HG02852 (cell line): ENCODE data around the gene TSR3.

Experiments used
- ATAC-seq: cut with Tn5 transposase; IDR thresholded peaks from one replicate; pipeline ENCODE4 v1.9.1; 2021; ENCODE audit warnings: mild to moderate bottlenecking, moderate library complexity; ENCODE audit not compliant: unreplicated experiment

Gene TSR3

DNA sequence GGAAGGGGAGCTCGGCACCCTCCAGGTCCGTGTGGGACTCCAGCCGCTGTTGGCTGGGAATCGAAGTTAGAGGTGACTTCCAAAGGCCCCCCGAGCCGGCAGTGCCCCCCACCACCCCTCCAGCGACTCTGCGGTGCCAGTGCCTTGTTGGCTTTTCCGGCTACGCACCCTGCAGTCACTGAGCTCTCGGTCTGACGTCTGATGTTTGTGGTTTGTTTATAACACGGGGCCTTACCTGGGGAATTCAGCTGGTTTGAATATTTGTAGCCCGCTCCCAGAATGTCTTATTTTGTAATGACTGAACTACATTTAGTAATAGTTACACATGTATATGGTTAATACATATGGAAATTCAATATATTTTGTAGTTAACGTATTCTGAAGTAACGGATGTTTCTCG lies 25.3 kb downstream of the TSR3 start:
- no peak for ATAC-seq

DNA sequence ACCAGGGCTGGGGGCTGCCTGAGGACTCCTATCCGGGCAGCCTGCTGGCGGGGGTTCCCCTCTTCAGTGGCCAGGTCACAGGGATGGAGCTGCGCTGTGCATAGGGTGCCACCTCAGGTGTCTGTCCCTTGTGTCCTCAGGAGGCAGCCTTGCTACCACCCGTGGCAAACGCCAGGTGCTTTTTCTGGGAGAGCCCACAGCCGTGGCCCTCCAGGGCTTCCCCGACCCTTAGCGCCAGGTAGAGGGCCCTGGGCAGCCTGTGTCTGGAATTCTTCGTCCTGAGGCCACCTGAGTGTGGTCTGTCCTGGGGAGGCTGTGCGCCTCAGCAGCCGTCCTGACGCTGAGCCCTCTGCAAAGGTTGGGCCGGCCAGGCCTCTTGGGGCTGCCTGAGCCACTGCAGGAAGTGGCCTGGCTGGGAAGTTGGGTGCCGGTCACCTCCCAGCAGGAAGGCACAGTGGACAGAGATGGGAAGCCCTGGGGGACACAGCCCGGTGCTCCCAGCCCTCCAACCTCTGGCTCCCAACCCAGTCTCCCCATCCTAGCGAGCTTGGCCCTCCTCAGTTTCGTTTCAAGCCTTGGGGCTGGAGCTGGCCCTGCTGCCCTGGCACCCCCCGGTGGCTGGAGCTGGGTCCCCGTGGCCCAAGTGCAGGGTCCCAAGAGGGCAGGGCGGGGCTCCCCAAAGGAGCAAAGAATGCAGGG lies 25.9 kb downstream of the TSR3 start:
- no peak for ATAC-seq

DNA sequence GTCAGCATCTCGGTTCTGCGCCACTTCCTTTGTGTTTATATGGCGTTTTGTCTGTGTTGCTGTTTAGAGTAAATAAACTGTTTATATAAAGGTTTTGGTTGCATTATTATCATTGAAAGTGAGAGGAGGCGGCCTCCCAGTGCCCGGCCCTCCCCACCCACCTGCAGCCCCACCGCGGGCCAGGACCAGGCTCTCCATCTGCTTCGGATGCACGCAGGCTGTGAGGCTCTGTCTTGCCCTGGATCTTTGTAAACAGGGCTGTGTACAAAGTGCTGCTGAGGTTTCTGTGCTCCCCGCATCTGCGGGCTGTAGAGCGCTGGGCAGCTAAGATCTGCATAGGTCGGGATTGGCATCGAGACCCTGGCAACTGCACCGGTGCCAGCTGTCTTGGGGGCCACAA lies 26.4 kb downstream of the TSR3 start:
- ATAC-seq = no peak

DNA sequence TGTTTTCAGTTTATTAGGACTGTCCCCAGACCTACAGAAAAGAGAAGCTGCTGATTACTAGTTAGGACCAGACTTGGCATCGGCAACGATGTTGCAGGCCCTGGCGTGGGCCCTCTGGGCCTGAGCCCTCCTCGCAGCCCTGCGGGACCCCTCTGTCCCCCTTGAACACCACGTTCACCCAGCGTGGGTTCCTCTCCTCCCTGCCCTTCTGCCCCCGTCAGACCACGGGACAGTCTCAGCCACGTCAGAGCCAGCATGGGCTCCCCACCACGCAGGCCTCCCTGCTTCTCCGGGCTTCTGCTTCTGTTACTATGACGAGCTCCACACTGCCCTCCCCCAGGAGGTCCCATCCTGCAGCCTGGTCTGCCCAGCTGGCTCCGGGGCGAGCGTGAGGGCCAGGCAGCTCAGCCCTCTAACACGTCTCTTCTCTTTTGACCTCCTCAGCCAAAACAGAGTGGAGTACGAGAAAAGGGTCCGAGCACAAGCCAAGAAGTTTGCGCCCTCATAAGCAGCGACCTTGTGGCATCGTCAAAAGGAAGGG lies 27.3 kb downstream of the TSR3 start:
- ATAC-seq = no peak

DNA sequence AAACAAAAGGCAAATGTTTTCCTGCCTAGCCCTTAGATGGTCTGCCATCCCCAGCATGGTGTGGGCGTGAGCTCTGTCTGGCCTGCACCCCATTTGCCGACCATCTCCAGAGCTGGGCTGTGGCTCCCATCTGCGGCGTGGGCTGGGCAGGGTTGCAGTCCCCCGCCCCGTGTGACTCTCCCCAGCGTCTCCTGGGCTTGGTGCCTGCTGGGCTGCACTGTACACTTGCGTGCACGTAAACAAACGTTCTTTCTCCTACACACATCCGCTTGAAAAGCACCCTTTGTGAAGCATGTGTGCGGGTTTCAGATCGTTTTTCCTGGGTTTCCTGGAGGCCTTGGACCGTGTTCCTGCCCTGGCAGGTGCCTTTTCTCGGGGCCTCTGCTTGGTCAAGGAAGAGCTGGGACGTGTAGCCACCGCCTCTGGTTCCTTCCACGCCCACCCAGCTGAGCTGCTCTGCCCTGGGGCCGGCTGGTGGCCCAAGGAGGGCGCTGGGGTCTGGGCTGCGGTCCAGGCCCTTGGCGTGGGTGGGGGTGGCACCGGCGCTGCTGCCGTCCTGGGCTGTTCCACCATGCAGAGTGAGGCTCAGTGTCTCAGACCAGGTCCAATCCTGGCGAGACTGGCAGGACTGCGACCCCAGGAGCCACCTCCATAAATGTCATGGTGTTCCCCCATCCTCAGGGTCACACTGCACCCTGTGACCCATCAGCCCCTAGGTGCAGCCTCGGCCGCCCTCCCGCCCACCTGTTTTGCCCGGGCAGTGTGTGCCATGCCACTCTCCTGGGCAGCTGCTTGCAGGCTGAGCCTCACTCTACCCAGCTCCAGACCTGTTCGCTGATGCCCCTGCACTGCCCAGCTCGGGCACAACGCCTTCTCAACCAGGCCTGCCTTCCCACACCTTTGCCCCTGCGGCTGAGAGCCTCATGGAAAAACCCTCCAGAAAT lies 28.1 kb downstream of the TSR3 start:
- ATAC-seq = no peak

DNA sequence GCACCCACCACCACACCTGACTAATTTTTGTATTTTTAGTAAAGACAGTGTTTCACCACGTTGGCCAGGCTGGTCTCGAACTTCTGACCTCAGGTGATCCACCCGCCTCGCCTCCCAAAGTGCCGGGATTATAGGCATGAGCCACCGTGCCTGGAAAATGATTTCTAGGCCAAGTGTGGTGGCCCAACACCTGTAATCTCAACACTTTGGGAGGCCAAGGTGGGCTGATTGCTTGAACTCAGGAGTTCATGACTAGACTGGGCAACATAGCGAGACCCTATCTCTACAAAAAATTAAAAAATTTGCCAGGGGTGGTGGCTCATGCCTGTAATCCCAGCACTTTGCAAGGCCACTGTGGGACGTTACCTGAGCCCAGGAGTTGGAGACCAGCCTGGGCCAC lies 29.3 kb downstream of the TSR3 start:
- ATAC-seq = no peak

DNA sequence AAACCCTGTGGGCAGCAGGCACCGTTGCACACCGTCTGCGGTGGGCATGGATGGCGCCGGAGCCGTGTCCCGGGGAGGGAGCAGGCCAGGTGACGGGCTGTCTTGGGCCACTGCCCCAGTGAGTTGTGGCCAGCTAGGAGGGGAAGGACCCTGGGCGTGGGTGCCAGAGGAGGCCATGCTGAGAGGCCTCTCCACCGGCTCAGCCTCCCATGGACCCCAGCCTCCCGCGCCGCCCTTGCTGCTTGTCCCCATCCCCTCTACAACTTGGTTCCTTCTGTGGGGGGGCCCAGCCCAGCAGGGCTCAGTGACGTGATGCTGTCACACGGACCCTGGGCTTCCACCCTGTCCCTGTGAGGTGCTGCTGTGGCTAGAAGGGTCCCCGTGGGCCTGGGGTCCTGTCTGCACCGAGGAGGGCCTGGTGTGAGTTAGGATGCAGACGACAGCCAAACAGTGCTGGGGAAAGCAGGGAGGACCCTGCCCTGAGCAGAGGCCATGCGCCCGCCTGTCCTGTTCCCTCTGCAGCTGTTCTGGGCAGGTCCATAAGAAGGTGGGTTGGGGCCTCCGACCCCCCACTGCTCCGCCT lies 30.9 kb downstream of the TSR3 start:
- no peak for ATAC-seq

DNA sequence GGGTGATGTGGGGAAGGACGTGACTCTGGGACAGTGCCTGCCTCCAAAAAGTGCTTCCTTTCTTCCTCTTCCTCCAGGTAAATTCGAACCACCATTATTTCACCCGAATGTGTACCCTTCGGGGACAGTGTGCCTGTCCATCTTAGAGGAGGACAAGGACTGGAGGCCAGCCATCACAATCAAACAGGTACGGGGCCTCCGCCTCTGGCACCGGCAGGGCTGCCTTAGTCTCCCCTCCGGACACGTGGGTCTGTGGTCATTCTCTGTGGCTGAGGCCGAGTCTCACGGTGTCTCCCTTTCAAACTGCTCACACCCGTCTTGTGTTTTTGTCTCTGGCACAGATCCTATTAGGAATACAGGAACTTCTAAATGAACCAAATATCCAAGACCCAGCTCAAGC lies 31.6 kb downstream of the TSR3 start:
- no peak for ATAC-seq

DNA sequence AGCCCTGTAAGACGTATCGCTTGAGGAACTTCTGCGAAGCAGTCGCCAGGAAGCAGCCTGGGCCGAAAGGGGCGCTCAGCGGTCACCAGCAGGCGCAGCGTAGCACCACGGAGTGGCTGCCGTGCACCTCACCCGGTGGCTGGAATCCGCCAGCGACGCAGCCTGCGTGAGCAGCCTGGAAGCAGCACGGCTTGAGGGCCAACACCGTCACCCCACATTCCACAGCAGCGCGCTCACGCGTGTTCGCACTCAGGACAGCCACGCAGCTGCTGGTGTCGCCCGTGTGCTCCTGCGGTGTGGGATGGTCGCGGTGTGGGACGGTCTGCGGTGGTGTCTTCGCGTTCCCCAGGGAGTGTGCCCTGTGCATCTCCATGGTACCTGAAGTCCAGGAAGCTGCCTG lies 32.6 kb downstream of the TSR3 start:
- no peak for ATAC-seq

DNA sequence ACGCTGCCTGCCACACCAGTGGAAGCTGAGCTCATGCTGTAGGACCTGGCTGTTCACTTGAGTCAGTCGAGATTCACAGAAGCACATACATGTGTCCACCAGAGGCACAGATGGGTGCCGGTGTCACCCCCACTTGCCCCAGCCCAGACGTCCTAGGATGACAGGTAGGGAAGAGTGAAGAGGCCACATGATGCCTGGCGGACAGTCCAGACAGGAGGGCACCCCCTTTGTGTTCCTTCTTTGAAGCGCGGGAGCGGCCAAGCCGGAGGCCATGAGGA lies 33.5 kb downstream of the TSR3 start:
- ATAC-seq = no peak

DNA sequence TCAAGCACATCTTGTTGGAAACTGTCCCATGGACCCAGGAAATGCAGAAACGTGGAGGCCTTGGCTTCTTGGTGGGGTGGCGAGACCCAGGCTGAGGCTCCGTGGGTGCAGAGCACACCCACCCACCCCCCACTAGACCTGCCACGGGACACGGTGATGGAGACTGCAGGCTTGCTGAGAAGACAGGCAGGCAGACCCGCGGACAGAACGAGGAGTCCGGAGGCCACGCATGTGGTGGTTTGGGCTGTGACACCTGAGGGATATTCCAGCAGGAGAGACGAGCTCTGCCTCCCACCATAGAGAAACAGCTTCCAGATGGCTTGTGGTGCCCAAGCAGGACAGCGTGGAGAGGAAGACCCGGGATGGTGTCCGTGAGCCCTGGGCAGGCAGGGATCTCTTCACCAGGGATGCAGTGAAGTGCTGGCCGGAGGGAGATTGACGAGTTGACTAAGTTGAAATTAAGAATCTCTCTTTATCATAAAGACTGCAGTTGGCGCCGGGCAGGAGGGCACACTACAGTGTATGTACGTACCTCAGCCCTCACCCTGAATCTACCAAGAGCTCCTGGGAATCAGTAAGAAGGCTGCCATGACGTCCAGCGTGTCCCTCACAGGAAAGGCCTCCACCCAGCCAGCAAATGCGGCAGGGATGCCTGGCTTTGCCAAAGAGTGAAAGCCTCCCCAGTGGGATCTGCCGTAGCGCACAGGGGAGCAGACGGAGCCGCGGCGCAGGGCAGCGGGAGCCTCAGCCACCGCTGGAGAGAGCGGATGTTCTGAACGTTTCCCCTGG lies 34.0 kb downstream of the TSR3 start:
- no peak for ATAC-seq

DNA sequence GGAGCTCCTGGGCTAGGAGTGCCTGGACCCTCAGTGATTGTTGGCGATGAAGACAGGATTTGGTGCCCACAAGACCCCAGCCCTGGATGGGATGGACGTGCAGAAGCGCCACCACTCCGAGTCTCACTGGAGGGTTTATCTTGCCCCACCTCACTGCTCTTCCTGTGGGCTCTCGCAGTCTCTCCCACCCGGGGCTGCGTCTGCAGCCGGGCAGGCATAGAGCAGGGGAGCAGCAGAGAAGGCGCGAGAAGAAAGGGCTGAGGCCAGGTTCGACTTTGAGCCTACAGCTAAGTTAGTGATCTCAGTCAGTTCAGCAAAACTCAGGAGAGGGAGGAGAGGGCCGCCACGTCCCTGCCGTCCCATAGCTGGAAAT lies 35.7 kb downstream of the TSR3 start:
- ATAC-seq = no peak

DNA sequence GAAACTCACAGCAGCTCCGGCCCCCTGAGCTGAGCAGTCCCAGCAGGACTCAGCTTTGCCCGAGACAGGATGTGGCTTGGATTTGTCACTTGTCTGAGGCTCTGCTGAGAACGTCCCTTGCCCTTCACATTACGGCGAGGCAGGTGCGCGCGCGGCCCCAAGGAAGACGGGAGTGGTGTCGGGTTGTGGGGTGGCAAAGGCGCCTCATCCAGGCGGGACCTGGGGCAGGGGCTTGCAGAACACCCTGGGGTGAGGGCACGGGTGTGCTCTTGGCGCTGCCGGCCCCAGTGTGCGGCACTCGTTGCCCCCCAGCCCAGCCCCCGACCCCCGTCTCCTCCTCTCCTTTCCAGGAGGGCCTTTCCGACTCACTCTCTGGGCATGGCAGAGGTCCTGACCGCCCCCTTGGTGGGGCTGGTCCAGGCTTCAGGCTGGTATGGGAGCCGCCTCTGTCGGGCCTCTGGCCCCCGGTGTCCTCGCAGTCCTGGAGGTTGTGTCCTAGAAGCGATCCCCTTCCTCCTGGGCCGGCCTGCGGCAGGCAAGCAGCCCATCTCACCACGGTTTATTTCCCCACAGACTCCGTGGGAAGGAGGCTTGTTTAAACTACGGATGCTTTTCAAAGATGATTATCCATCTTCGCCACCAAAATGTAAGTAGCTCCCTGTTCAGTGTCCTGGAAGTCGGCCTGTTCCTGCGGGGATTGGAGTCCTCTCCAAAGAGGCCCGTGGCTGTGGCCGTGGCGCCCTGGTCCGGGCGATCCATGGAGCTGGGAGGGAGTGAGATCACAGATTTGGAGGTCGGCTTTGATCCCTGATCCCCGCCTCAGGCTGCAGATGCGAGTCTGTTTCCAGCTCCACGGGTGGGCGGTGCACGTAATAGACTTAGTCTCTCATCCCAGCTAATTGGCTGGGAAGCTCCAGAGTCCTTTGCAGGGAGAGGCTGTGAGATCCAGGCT lies 36.3 kb downstream of the TSR3 start:
- ATAC-seq = no peak

DNA sequence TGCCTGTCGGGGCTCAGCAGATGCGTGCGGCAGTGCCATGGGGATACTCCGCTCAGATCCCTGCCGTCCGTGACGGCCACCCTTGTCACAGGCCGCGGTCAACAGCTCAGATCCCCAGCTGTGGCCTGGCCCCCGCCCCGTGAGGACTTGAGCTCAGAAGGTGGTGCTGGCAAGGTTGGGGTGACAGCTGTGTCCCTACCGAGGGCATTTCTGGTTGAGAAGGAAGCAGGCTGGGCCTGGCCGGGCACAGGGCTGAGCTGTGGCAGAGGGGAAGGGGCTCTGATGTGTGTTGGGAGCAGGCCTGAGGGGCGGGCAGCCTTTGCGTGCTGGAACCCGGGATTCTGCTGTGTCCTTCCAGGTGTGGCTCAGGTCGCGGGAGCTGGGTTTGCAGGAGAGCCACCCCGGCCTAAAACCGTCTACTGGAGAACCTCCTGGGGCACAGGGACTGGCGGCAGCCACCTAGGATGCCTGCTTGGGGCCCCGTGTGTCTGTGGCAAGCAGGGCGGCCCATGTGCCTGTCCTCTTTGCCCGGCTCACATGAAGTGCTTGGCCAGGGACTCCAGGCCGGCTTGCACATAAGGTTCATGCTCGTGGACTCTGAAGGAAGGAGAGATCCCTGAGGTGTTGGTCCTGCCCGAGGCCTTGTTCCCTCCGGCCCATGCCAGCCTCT lies 37.1 kb downstream of the TSR3 start:
- no peak for ATAC-seq

DNA sequence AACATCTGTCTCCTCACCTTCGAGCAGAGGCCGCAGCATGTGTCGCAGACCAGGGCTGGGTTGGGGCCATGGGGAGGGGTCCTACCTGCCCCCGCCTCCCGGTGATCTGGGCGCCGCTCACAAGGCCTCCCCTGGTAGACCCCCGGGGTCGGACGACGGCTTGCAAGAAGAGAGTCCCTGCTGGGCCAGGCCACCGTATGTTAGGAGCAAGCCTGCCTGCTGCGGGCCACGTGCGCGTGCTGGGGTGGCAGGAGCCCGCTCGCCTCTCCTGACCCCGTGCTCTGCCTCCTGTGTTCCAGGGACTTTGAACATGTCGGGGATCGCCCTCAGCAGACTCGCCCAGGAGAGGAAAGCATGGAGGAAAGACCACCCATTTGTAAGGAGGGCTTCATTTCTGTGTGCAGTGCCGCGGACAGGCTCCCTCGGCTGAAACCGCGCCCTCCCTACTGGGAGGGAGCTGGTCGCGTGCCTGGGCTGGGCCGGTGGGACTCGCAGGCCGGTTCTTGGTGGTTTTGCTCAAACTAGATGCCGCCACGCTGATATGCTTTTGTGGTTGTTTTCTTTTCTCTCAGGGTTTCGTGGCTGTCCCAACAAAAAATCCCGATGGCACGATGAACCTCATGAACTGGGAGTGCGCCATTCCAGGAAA lies 37.8 kb downstream of the TSR3 start:
- ATAC-seq = no peak

DNA sequence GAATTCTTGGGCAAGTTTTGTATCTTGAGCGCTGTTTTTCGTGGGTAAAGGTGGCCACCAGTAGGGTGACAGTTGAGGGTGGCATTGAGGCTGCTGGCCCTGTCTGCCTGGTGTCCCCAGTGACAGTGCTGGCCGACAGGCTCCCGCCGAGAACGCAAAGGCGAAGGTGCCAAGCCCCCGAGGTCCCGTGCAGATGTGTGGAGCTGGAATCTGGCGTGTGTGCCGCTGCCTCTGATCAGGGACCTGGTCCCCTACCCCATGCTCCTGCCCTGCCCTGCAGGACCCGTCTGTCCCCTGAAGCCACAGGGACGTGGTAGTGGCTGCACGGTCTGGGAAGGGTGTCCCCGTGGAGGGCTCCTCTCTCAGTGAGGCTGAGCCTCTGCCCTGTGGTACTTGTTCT lies 38.8 kb downstream of the TSR3 start:
- no peak for ATAC-seq

DNA sequence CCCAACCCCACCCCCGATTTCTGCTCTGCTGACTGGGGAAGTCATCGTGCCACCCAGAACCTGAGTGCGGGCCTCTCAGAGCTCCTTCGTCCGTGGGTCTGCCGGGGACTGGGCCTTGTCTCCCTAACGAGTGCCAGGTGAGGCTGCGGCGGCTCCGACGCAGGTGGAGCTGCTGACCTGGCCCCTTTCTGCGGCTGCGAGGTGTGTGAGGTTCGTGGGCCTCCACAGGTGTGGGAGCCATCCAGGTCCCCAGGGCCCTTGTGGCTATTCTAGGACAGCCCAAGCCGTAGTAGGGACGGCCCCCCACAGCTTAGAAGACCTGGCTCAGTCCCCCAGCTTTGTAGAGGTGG lies 39.2 kb downstream of the TSR3 start:
- ATAC-seq = no peak

DNA sequence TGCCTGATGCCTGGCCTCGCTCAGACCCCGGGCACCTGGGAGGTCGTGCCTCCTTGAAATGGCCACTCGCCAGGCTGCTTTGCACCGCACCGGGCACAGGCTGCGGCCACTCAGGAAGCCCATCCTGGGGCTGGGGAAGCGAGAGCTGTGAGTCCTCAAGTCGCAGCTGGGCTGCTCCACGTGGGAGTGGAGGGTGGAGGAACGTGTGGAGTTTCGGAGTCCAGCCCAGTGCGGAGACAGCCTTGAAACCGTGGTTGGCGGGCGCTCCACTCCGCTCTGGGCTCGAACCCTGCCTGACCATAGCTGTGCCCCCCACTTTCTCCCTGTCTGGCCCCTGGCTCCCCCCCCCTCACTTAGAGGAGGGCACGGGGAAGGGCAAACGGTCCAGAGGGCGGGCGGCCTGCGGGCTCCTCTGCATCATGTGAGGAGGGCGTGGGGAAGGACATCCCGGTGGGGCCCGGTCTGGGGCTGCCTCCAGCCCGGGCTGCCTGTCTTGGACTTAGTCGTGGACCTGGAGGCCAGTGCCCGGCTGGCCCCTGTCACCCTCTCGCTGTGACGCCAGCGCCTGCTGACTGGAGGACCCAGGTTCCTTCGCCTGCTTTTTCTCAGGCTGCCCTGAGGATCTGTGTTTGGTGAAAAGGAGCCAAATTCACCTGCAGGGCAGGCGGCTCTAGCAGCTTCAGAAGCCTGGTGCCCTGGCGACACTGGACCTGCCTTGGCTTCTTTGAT lies 39.8 kb downstream of the TSR3 start:
- ATAC-seq = no peak
